Nucleus accumbens (tissue), 56 donors: Measurements from ENCODE around the gene GABRR1.
"Not testable (repeated sequence)": the region's sequence is repeated elsewhere in the genome, so short reads cannot be mapped to it uniquely, and the experiment has no call there.

Source experiments
- DNase-seq, 56 donors: peaks; one replicate each; lab custom pipeline; 2025; lab: John Stamatoyannopoulos, UW

The GABRR1 gene

GRCh38 chr6:89217299-89217910 lies at the start of gene GABRR1:
Gene GABRR1, minus strand, starts transcription at chr6:89217358. Its CDS starts 36 bp downstream, at chr6:89217322.
- no peak for DNase-seq

- no peak for DNase-seq
Observed at GRCh38 chr6:89264296-89264695, 47.1 kb upstream of the GABRR1 start.

- DNase-seq, result no peak
Observed at GRCh38 chr6:89260832-89261231, 43.7 kb upstream of the GABRR1 start.

GRCh38 chr6:89260310-89260709 lies 43.2 kb upstream of the GABRR1 start:
- DNase-seq, result no peak

GRCh38 chr6:89258912-89259311 lies 41.8 kb upstream of the GABRR1 start:
- DNase-seq, result no peak

GRCh38 chr6:89257781-89258180 lies 40.6 kb upstream of the GABRR1 start:
- no peak for DNase-seq

- no peak for DNase-seq
Observed at GRCh38 chr6:89257346-89257745, 40.2 kb upstream of the GABRR1 start.

- DNase-seq, result no peak
Observed at GRCh38 chr6:89255417-89255816, 38.3 kb upstream of the GABRR1 start.

- no peak for DNase-seq
Observed at GRCh38 chr6:89254569-89254968, 37.4 kb upstream of the GABRR1 start.

- no peak for DNase-seq
Observed at GRCh38 chr6:89252907-89253306, 35.7 kb upstream of the GABRR1 start.

GRCh38 chr6:89251976-89252375 lies 34.8 kb upstream of the GABRR1 start:
- DNase-seq, result no peak

GRCh38 chr6:89251170-89251569 lies 34.0 kb upstream of the GABRR1 start:
- DNase-seq, result no peak

GRCh38 chr6:89250239-89250638 lies 33.1 kb upstream of the GABRR1 start:
- no peak for DNase-seq

GRCh38 chr6:89244241-89244985 lies 27.3 kb upstream of the GABRR1 start:
- DNase-seq, result no peak

- no peak for DNase-seq
Observed at GRCh38 chr6:89243331-89243629, 26.1 kb upstream of the GABRR1 start.

GRCh38 chr6:89242574-89243330 lies 25.6 kb upstream of the GABRR1 start:
- no peak for DNase-seq

- no peak for DNase-seq
Observed at GRCh38 chr6:89239338-89239737, 22.2 kb upstream of the GABRR1 start.

GRCh38 chr6:89237158-89237557 lies 20.0 kb upstream of the GABRR1 start:
- DNase-seq, result no peak

GRCh38 chr6:89233605-89234004 lies 16.4 kb upstream of the GABRR1 start:
- not testable (repeated sequence) for DNase-seq

GRCh38 chr6:89222712-89223039 lies 5.5 kb upstream of the GABRR1 start:
- no peak for DNase-seq

- DNase-seq, result no peak
Observed at GRCh38 chr6:89221971-89222711, 5.0 kb upstream of the GABRR1 start.
